GM12872 (cell line): ENCODE data around the gene BLM.

Experiments
- TF ChIP-seq, protein P1 (sequence below): IDR thresholded peaks from 3 replicates; pipeline ENCODE4 v1.5.1; 2011; ENCODE audit warnings: low read depth, mild to moderate bottlenecking, low read length, moderate library complexity; ENCODE audit not compliant: insufficient read depth

Gene BLM

DNA sequence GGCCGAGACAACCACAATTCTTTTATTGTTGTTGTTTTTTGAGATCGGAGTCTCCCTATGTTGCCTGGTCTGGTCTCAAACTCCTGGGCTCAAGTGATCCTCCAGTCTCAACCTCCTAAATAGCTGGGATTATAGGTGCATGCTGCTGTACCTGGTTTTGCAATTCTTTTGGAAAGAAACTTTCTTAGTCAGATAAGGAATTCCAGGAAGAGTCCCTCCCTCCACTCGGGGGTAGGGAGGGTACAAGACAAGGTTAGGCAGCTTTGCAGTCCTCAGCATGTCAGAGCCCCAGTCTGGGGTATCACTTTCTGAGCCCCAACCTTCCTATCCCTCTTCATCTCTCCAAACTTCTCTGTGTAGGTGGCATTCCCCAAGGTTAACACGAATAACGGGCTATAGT, 117.5 kb downstream of the BLM start:
- TF ChIP-seq, protein P1, sequence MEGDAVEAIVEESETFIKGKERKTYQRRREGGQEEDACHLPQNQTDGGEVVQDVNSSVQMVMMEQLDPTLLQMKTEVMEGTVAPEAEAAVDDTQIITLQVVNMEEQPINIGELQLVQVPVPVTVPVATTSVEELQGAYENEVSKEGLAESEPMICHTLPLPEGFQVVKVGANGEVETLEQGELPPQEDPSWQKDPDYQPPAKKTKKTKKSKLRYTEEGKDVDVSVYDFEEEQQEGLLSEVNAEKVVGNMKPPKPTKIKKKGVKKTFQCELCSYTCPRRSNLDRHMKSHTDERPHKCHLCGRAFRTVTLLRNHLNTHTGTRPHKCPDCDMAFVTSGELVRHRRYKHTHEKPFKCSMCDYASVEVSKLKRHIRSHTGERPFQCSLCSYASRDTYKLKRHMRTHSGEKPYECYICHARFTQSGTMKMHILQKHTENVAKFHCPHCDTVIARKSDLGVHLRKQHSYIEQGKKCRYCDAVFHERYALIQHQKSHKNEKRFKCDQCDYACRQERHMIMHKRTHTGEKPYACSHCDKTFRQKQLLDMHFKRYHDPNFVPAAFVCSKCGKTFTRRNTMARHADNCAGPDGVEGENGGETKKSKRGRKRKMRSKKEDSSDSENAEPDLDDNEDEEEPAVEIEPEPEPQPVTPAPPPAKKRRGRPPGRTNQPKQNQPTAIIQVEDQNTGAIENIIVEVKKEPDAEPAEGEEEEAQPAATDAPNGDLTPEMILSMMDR: no peak

DNA sequence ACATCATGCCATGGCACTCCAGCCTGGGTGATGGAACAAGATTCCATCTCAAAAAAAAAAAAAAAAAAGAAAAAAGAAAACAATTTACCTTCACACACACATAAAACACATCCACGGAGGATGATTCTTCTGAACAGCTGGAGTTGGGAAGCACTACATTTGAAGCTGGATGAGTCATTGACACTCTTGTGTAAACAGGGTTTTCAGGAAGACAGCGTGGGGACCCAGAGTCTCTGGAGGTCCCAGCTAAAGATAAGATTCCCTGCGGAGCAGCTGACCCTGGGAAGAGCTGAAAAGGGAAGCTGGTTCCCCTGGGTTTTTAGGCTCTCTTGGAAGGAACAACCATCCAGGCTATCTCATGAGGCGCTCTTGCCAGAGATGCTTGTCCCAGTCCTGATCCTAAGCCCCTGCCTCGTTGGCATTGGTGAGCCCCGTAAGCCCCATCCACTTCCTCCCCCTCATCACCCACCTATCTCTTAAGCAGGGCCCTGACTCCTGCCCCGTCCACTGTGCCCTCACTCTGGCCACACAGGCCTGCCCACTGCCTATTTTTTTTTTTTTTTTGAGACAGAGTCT, 119.2 kb downstream of the BLM start:
- TF ChIP-seq, protein P1: no peak

DNA sequence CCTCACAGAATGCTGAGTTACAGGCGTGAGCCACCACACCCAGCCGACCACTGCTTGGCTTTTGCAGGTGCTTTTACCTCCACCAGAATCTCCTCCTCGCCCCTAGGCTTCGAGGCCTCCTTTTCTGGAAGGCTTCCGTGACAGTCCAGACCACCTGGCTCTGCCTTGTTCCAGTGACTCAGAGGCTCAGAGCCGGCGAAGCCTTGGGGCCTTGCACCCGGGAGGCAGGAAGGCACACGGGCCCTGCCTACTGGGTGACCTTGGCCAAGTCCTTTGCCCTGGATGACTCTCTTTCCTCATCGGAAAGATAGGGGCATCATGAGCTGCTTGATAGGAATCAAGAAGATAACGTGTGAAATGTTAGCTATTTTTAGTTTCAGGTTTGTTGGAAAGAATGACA, 119.9 kb downstream of the BLM start:
- TF ChIP-seq, protein P1: no peak

DNA sequence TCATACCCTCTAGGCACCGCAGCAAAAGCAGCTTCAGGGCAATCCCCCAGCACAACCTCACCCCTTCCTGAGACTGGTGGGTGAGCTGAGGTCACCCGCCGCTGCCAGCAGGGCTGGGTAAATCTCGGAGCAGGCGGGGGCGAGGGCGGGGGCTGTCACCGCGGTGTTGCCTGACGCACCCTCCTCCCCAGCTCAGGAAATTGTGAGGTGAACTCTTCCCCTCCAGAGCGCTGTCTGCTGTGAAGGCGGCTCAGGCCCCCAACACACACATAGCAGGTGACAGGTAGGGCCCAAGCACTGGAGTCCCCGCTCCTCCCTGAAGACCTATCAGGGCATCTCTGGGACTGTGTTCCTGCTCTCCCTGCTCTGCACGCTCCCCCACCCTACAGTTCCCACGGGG, 121.0 kb downstream of the BLM start:
- TF ChIP-seq, protein P1: no peak

DNA sequence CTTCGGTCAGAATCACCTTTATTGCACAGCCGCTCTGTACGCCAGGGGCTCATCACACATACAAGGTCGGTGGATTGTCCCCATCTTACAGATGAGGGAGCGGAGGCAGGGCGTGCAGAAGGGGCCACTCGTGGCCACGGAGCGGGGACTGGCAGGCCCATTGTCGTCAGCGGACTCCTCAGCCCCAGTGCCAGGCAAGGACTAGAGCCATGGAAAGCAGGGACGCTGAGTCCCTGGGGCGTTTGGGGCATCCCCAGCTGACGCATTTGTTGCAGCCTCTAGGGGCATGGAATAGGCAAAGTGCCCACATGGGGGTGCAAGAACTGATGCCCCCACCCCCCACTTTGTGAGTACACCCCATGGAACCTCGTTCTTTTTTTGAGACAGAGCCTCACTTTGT, 121.4 kb downstream of the BLM start:
- TF ChIP-seq, protein P1: no peak

DNA sequence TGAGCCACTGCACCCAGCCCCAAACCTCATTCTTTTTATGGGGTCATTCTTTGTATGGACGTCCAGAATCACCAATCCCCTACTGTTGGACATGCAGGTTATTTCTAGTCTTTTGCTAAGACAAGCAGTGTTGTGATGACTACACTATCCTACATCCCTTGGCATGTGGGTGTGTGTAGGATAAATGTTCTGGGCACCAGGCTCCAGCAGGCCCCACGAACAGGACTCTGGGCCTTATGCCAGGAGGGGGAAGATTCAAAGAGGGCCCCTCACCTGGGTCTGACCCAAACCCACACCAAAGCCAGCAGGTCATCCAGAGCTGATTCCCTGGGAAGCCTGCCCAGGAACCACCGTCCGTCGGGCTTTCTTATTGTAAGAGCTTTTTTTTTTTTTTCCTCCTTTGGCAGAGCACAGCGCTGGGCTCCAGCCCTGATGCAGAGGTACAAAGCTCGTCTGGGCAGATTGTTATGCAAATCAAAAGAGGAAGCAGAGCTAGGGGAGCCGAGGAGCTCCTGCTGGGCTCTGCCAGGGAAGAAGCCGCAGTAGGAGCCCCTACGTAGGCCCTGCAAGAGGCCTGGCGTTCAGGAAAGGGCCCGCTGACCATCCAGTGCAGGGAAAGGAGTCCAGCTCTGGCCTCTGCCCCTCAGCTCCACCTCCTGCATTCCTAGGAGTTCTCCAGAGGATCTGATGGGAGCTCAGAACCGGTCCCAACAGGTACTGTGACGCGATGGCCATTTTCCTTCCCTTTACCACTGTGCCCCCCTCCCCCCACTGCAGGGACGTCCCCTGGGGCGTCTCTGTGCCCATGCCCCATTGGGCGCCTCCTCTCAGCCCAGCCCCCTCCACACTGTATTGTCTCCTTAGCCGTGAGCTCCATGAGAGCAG, 122.3 kb downstream of the BLM start:
- TF ChIP-seq, protein P1: no peak

DNA sequence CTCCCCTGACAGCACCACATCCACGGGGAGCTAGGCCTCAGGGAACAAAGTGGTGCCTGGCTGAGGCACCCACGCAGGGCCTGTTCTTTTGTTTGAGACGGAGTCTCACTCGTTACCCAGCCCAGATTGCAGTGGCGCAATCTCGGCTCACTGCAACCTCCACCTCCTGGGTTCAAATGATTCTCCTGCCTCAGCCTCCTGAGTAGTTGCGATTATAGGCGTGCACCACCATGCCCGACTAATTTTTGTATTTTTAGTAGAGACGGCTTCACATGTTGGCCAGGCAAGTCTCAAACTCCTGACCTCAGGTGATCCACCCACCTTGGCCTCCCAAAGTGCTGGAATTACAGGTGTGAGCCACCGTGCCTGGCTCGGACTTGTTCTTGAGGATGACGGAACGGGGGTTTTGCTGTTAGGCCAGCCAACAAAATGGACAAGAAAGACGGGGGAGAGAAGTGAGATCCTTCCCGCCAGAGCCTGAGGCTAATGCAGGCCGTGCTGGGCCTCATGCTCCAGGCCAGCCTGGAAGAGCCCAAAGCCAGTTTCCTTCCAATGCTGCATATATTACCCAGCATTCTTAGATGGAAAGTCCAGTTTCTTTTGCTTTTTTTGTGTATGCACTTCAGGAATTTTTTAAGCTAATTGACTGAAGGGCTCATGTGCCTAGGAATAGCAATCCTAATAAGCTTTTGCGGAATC, 123.2 kb downstream of the BLM start:
- TF ChIP-seq, protein P1: no peak
